Mucosa of gallbladder (tissue), 1 donor: ENCODE data around the gene SLC25A26. TPM values are rescaled to one million over a fixed set of nuclear protein-coding genes. Genes with fewer than 3 reads are reported as not detected.

ENCODE experiments used
- DNase-seq: peaks from one replicate; pipeline ENCODE4 v3.0.0-alpha.2; 2020; ENCODE audit warnings: low spot score
- total RNA-seq: library from RNA; stranded (reverse); gene quantifications from one replicate; pipeline ENCODE4 v1.2.1, GENCODE V29; 2021
- donor health status: DM: no; HTN: no; CAD: no.

SLC25A26 gene
- total RNA-seq, 1 donor from 2014 or later: 17.1 TPM

DNA sequence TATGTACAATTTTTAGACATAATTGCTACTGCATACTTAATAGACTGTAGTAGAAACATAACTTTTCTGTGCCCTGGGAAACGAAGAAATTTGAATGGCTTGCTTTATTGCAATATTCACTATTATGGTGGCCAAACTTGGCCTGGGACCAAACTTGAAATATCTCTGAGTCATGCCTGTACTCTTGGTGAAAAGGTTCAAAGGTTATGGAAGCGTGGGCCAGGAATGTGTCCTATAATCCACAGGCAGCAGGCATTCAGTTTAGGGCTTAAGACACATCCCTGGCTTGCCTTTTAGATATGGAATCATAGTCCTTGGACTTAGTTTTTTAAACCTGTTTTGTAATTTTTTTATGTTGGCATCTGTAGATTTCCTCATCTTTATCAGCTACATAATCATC, 155.8 kb downstream of the SLC25A26 start:
- peak; percentile 65 for DNase-seq

DNA sequence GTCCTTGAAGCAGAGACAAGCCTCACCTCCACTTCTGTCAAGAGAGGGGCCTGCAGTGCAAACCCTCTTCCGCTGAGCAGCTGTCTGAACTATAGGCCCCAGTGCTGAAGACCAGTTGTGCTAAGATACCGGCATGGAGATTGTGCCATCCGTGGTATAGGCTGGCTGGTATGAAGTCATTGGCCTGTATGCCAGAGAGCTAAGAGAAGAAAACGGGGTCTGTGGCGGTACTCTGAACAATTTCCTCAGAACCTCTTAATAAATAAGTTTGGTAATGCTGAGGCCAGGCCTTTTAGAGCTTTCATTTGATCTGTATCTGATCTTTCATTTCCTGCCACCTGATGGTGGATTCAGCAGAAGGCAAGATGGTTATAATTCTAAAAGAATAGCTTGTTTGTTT, 157.0 kb downstream of the SLC25A26 start:
- no peak for DNase-seq

DNA sequence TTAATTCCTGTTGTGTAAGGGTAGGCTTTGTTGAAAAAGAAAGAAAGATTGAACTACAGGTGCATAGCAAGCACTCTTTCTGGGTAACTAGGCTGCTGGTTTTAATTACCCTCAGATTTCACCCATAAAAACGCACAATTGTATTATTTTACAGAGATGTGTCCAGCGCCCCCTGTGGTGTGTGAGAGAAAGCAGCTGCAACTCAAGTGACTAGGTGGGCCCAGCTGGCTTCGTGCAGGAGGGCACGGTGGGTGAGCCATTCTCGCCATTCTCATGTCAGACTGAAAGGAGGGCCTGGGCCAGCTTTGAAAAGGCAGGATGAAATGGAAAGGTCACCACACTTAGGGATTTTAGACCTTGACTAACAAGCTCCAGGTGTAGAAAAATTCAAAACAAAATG, 157.5 kb downstream of the SLC25A26 start:
- DNase-seq: no peak

DNA sequence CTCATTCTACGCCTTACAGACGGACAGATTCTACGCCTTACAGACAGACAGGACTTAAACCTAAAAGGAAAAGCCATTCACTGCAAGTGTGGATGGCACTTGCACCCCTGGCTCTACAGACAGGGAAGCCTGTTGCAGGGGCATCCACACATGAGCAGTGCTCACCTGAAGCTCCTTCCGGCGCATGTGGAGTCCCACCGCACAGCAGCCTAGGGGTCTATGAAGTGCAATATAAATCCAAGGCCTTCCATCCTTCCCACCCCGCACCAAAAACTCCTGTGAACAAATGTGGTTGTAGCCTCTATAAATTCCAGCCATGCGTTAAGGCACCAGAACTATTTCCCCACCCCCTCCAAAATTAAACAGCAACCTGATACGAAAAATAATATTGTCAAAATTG, 158.8 kb downstream of the SLC25A26 start:
- DNase-seq: no peak

DNA sequence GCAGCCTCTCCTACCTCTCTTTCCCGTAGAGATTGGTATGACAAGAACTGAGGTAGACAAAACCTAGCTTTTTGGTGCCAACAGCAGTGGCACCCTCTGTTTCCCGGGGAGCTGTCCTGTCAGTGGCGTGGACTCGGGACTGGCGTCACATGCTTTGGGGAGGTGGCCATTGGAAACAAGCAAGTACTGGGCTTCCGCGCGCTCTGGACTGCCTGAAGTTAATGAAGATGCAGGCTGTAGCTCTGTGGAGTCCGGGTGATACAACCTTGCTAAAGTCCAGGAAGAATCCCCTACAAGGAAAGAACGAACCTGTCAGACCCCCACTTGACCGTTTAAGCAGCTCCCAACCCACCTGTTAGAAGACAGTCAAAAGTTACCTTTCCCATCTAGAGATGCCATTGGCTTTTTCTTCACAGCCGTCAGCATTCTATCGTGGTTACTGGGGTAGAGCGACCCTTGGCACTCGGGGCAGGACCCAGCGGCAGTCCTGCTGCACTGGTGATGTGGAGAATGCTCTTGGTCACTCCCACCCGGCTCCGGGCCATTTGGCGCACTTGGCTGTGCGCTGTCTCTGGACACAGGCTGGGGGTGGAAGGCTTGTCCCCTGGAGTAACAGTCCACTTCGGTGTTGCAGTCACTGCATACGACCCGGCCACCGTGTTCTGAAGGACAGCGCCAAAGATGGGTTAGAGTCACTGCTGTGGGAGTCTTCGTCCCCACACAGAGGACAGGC, 159.6 kb downstream of the SLC25A26 start:
- DNase-seq: no peak

DNA sequence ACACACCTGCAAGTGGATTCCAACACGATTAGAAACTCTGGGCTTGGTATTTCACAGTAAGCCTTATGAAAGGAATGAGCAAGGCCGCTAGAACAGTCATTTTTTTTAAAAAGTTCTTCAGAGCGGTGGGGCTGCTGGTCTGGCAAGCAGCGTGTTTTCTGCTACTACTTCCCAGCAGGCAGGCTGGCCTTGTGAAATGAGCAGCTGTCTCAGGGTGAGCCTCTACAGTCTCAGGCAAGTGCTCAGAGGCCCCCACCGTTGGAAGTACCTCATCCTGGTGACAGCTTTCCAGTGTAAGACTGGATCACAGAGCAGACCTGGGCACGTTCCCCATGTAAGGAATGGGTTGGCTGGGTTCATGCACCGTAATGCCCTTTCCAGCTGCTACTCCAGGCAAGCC, 160.8 kb downstream of the SLC25A26 start:
- no peak for DNase-seq

DNA sequence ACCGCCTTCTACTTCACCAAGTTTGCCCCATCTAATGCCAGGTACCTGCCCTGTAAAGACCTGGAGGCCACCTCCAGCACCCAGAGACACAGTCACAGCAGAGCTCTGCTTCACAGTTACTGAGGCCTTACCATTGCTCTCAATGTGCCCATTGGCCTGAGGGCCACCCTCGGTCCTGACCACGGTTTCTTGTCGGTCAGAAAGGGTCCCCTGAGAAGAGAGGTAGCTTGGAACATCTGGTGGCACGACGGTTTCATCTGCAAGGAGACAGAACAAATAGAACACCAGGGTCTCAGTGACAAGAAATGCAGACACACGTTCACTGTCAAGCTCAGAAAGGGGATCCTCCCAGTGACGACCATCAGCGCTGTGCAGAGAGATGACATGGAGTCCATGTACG, 161.3 kb downstream of the SLC25A26 start:
- DNase-seq: no peak

DNA sequence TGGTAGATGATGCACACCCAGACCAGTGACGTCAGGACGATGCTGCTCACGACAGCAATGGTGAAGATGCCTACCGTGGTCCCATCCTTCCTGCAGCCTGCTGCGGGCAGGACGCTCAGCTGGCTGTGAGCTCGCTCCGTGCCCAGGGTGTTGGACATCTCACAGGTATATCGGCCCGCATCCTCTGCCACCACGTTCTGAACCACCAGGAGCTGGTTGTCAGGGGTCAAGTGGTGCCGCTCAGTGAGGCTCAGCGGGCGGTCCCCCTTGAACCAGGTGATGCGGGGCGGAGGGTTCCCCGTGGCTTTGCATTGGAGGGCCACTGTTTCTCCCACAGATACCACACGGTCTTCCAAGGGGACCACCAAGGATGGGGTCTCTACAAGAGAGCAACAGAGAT, 162.2 kb downstream of the SLC25A26 start:
- DNase-seq: no peak

DNA sequence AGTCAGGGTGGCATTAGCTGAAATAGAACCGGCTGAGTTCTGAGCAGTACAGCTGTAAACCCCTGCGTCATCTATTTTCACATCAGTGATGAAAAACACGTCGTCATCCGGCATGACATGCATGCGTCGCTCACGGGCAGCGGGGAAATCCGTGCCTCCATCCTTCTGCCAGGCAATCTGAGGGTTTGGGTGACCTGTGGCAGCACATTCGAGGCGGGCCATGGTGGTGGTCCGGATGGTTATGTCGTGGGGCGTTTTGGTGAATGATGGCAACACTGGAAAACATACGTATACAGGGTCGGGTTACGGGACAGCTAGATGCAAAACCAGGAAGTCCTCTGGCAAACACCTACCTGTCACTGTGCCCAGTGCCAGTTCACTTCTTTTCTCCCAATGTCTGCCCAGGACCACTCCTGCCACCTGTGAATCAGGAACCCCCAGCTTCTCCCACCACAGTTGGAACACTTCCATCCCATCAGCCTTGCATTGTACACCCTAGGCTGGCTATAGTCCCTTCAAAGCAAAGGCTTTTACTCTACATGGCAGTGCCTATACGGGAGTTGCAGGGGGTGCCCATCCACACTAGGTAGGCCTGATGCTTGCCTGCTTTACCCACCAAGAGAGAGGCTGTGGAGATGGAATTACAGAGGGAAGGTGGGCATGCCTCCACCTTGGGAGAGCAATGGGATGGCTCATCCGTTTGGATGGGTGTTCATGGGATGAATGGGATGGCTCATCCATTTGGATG, 163.4 kb downstream of the SLC25A26 start:
- DNase-seq: no peak

DNA sequence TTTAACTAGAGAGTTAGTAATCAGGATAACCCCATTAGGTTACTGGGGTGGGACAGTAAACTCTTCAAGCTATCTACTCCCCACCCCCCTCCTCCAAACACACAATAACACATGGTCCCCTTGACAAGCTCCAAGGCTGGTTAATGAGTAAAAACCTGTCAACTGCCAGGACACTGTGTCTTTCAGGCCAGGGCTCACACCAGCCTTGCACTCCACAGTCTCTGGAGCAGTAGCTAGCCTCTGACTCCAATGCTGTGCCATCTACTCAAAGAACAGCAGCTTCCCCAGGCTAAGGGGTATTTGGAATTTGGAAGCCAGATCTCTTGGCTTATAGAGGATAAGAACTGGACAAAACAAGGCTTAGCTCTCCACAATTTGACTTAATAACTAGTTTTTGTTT, 164.3 kb downstream of the SLC25A26 start:
- DNase-seq: no peak

DNA sequence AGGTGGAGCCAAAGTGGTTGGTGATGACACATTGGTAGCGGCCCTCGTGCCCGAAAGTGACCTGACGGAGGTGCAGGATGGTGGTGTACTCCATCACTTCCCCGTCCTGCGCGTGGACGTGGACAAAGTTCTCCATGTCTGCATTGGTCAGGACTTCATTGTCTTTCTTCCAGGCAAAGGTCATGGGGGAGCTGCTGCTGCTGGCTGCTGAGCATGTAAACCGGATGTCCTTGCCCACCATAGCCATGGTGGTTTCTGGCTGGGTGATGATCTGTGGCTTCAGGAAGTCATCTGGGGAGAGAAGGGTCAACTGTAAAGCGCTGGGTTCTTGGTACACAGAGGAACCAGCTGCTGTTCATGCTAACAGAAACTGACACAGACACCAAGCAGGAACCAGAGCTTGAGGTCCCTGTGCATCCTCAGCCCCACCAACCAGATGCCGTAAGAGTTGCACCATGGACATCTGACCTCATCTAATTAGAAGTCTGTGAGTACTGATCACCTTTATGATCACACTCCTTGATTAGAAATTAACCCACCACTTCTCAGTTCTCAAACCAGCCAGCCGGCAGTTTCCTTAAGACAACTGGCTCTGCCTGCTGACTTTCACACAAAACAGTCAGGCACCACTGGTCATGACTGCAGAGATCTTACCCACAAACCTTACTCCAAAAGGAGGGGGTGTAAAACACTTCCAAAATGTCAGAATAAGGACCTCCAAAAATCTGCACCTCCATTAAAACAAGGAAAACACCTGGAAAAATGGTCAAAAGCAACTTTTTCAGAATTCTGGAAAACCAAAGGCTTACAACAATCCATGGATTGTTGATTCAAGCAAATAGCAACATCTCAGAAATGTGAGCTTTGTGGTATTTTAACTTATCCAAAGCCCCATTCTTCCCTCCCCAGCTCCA, 165.5 kb downstream of the SLC25A26 start:
- no peak for DNase-seq

DNA sequence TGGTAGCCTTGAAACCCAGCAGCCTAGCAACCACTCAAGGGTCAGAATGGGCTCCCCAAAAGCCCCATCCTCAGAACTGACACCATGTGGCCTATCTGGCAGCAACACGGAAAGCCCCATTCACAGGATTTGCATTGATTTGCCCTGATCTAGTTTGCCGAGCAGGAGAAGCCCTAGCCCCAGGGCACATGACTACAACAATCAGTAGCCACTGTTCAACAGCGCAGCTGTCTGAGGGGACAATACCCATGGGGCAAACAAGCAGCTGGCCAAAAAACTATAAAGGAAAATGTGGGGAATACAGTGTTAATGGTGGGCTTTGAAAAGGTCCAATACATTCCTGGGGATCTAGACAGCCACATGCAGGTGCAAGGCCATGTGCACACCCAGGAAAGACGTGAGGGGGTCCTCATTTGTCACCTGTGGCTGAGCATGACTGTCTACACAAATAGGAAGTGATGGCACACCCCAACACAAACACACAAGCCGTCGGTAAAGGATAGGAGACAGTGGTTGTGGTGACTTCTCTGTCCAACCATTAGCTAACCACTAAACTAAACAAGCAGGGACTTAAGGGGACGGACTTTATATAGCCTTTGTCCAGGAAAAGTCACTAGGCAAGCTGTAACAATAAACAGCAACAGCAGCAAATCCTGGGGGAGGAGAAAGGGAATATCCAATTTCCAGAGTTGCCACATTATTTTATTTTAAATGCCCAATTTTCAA, 166.3 kb downstream of the SLC25A26 start:
- no peak for DNase-seq

DNA sequence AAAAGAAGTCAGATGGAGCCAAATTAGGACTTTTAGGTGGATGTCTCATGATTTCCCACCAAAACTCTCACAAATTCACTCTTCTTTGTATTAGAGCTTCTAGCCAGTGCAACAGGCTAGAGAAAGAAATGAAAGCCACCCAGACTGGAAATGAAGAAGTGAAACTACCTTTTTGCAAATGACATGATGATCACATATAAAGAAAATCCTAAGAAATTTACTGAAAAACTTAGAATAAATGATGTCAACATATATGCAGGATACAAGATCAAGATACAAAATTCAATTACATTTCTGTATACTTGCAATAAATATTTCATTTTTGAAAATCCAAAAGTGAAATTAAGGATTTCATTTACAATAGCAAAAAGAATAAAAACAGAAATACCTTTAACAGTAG, 169.2 kb downstream of the SLC25A26 start:
- DNase-seq: no peak

DNA sequence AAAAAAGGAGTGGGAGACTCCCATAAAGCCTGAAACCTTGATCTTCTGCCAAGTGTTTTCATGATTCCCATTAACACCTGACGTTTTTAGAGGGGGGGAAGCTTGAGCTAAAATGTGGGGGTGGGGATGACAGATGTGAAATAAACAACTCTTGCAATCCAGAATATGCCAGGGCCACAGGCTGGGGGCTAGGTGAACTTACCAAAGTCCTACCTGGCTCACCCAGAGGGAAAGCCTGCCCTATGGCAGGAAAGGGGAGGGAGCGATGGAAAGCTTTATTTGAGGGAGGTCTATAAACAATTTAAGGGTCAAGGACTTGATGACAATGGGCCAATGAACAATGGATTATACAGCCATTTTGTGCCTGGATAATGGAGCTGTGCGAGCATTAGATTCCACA, 171.7 kb downstream of the SLC25A26 start:
- DNase-seq: no peak

DNA sequence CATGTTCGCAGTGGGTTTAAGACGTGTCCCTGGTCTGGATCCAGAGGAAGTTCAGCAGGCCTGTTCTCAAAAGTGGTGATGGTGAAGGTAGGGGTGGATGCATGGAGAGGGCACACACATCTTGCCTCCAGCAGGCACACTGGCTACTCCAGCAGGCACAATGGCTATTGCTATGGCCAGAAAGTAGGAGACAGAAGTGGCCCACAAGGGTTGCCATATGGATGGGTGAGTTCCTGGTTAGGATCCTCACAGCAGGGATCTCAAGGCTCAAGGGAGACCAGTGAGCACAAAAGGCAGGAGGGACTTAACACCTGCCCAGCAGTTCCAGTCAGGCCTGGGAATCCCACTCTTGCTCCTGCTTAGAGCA, 172.1 kb downstream of the SLC25A26 start:
- no peak for DNase-seq

DNA sequence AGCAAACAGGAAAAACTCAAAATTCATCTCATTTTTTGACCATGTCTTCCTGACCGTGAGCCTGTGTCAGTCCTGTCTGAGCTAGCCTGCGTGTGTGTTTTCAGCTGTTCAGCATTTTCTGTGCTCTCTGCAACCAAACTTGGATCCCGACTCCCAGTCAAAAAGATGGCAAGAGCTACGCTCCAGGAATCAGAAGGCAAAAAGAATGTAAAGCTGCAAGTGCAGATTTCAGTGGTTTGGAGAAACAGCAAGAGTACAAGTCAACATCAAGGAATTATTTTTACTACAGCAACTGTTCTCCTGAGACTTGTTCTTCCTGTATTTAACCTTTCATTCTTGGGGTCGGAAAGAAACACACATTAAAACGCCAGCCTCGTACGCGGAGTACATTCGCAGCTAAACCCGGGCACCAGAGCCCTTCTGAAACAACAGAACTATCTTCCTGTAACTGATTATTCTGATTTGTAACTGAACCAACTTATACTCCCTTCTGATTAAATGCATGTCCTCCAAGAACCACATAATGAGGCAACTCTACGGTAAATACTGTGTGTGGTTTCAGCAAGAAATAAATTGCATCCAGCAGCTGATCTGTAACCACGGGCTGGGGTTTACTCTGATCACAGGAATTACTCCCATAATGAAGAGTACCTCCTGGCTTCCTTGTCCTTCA, 172.7 kb downstream of the SLC25A26 start:
- DNase-seq: no peak

DNA sequence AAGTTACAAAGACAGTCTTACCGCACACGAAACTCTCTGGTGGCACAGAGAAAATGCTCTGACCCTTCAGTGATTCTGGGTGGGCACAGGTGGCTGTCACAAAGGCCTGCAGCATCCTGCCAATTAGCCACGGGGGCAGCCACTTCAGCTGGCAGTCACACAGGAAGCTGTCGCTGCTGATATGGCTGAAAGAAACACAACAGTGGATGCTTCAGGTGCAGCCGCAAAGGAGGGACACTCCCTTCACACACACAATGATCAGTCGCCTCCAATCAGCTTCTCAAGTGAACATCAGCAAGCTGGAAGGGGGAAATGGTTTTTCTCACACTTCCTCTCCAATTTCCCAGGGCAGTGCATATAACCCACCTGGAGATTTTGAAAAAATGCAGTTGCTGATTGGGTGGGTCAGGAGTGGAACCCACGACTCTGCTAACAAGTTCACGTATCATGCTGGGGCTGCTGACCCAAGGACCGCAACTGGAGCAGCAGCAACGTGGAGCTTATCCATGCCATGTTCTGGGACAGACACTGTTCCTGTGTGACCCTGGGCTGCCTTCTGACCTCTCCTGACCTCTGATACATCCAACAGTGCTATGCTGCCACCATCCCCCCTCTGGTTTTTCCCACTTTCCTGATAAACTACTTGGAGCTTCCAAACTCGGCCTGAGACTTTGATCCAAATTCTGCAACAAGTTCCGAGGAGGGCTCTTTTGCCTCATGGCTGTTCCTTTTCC, 173.4 kb downstream of the SLC25A26 start:
- DNase-seq: no peak

DNA sequence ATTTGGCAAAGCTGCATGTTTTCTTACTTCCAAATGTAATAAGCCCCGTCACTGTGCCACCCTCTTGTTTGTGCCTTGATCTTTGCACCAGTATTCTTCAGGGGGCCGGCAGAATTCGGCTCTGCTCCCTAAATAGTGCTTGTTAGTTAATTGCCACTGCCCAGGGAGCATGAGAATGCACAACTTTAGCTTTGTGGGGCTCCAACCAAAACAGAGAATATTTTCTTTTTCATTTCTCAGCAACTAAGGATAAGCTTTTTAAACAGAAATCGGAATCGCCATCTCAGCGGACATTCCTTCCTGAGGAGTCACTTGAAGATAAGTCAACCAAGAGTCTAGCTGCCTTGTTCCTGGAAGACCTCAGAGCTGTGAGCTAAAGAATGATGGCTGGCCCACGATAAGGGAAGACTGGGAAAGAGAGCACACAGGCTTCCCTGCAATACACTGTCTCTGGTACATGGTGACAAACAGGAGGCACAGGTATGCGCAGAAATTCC, 174.0 kb downstream of the SLC25A26 start:
- DNase-seq: no peak

DNA sequence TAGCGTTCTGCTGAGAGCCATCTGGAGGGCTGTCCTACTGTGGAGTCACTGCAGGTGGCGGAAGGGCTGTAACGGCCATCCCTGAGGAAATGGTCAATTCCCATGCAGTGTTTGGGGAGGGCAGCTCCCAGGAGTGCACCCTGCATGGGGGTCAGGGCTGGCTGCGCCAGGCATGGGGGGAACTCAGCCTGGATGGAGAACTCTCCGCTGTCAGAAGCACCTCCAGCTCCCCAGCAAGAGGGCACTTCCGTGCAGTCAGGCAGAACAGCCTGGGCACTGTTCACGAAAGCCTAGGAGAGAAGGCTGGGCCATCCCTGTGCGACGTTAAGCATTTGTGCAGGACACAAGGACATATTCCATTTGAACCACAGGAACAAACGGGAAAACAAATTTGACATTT, 174.8 kb downstream of the SLC25A26 start:
- no peak for DNase-seq

DNA sequence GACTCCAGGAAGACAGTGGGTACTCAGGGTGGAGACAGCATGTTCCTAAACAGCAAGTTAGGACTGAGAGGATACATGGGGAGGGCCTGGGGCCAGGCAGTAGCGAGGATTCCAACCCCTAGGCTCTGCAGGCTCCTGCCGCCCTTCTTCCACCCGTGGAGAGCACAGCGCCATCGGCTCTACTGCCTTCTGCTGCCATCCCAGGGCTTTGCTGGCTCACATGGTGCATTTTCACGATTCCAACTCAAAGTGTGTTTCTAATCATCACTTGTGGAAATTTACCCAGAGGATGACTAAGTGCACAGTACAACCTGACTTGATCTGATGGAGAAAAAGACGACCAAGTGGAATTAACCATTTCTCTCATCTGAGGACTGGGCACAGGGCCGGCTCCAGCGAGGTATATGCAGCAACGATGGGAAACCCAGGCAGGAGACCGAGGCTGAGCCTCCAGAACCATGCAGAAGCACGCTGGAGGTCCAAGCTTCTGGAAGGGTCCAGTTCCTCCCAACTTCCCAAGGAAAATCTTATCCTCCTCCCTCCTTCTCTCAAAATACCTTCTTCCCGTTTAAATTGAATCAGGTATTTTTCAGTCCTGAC, 175.5 kb downstream of the SLC25A26 start:
- DNase-seq: no peak
